ENCODE results near the gene EFCAB6.
"Not testable (repeated sequence)": the region's sequence is repeated elsewhere in the genome, so short reads cannot be mapped to it uniquely, and the experiment has no call there.

EFCAB6 gene

DNA sequence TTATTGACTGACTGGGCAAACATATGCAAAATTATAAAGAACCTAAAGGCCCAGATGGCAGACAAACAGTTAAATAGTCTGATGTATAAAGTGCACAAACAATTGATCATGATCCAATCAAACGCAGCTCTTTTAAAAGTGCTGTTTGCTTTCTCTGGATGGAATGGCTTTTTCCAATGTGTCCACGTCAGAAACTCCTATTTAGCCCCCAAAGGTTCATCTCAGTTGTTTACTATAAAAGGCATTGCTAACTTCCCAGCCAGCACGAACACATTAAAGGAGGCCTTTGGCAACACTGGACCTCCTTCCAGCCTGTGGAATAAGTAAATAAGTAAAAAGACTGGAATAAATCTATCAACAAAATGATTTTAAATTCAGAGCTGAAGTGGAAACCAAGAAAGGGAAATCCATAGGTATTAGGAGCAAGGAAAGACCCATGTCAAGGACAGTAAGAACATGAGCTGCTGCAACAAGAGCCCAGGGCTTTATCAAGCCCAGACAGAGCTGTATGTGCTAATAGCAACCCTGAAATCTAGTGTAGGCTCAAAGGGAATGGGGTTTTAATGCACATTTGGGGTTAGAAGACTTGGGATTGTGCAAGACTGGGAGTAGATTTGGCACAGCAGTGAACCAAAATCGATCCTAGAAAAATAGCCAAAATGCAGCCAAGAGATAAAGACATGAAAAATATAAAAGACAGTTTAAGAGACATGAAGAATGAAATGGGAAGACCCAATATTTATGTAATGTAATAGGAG, 105.4 kb downstream of the EFCAB6 start:
- no peak for DNase-seq (ENCODE audit: low spot score)

GRCh38 chr22:43706151-43706550, 106.0 kb downstream of the EFCAB6 start:
- no peak for DNase-seq (ENCODE audit: low spot score)

GRCh38 chr22:43704051-43704450, 108.1 kb downstream of the EFCAB6 start:
- DNase-seq (ENCODE audit: low spot score), result no peak

DNA sequence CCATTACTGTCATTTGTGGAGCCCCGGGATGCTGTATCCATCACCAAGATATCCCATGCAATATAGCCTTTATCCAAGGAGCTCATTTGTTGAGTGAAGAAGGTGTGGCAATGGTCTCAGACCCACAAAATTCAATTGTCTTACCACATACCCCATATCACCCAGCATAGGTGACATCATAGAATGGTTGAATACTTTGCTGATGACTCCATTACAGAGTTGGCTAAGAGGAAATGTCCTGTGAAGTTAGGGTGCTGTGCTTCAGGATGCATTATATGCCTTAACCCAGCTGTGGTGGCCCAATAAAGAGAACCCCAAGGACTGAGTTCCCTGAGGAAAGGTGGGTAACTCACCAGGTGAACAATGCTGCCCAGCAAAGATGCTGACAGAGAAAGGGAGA, 113.7 kb downstream of the EFCAB6 start:
- no peak for DNase-seq (ENCODE audit: low spot score)

DNA sequence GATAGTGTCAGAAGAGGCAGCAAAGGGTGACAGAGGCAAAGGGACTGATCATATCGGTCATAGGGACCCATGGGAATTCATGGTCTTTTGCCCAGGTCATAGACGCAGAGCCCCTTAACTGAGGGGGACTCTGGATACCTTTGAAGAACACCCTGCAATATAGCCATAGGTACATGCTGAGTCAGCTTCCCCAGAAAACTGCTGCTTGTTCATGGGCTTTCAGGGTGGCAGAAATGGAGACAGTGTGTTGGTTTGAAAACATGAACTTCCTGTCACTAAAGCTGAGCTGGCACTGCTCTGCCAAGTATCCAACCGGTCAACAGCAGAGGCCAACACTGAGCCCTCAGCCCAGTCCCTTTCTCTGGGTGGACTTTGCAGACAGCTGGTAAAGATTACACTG, 114.2 kb downstream of the EFCAB6 start:
- no peak for DNase-seq (ENCODE audit: low spot score)

DNA sequence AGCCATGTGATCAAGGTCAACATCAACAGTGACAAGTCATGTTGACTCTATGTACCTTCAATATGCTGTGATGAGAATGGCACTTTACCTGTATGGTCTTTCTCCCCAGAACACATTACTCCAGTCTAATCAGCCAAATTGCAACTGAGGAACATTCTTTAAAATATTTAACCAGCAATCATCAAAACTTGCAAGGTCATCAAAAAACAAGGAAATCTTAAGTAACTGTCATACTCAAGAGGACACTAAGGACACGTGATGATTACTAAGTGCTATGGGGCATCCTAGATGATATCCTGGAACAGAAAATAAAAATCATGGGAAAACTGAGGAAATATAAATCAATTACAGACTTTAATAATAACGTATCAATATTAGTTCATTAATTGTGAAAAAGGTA, 118.9 kb downstream of the EFCAB6 start:
- no peak for DNase-seq (ENCODE audit: low spot score)

DNA sequence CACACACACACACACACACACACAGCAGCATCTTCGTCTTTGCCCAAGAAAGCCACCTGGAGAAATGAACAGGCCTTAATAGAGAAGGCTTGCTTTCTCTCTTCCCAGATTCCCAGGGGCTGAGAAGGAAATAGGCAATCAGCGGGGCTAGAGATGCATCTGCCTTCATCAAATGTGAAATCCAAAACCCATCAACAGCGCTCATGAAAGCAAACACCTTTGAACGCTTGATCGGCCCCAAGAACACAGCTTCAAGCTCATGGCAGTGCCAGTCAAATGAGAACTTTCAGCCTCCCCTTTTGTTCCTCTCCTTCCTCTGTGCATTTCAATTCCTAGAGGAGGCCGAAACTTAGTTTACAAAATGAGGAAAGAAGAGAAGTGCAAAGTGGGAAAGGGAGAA, 122.7 kb downstream of the EFCAB6 start:
- no peak for DNase-seq (ENCODE audit: low spot score)

GRCh38 chr22:43682851-43683250, 129.3 kb downstream of the EFCAB6 start:
- no peak for DNase-seq (ENCODE audit: low spot score)

DNA sequence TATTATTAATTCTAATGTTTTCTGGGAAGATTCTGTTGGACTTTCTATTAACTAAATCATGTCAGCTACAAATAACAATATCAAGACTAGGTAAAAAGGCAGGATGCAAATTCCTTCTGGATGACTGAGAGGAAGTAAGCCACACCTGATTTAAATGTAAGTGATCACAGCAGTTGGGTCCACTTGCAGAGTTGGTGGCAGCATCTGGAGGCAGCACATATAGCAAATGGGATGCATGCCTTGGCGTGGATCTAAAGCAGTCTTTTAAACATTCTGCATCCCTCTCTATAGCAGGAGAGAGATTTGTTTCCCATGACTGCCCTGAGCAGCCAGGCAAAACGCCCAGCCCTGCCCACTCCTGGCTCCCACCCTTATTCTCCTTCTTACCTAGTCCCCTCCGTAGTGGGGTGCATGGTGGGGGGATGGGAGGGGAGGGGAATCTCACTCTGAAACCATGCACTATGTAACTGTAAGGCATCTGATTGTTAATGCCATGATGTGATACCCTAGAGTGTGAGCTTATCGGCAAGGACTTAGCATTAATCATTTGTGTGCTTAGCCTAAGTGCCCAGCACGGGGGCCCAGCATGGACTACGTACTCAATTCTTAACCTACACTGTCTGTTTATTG, 130.3 kb downstream of the EFCAB6 start:
- DNase-seq (ENCODE audit: low spot score), result no peak

DNA sequence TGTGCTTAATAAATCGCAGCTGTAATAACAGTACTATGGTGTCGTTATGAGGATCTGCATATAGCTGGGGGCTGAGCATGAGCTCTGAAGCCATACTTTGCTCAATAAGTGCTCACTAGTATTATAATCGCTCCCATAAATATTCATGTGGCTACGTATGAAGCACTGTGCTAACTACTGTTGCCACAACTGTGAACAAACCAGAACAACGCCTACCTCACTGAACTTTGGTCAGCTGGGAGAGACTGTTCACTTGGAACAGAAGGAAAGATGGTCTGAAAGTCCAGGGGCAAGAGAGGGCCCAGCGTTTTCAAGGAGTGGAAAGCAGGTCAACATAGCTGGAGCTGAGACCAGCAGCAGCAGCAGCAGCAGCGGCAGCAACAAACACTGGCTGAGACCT, 141.6 kb downstream of the EFCAB6 start:
- DNase-seq (ENCODE audit: low spot score), result no peak

- DNase-seq (ENCODE audit: low spot score), result no peak
Observed at GRCh38 chr22:43669190-43669589, 142.9 kb downstream of the EFCAB6 start.

- no peak for DNase-seq (ENCODE audit: low spot score)
Observed at GRCh38 chr22:43667656-43668055, 144.4 kb downstream of the EFCAB6 start.

- DNase-seq (ENCODE audit: low spot score), result no peak
Observed at GRCh38 chr22:43666457-43666856, 145.6 kb downstream of the EFCAB6 start.

GRCh38 chr22:43658823-43659222, 153.3 kb downstream of the EFCAB6 start:
- DNase-seq (ENCODE audit: low spot score), result no peak

DNA sequence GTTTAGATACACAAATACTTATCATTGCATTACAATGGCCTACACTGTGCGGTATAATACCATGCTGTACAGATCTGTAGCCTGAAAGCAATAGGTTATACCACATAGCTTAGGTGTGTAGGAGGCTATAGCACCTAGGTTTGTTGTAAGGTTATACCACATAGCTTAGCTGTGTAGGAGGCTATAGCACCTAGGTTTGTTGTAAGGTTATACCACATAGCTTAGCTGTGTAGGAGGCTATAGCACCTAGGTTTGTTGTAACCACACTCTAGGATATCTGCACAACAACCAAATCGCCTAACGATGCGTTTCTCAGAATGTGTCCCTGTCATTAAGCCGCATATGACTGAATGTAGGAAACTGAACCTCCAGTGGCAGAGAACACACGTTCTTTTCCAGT, 155.5 kb downstream of the EFCAB6 start:
- DNase-seq (ENCODE audit: low spot score), result not testable (repeated sequence)

DNA sequence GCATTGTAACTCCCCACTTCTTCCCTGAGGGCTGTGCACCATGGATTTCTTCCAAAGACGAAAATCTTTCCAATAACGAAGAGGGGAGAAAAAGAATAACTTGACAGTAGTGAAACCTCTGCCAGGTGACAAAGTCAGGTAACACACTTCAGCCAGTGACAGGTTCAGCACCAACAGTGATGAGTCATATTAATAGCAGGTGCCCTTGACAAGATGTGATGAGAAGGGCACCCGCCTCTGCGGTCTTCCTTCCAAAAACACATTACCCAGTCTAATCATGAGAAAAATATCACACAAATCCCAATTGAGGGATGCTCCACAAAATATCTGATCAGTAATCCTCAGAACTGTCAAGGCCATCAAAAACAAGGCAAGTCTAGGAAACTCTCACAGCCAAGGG, 157.8 kb downstream of the EFCAB6 start:
- DNase-seq (ENCODE audit: low spot score), result no peak

DNA sequence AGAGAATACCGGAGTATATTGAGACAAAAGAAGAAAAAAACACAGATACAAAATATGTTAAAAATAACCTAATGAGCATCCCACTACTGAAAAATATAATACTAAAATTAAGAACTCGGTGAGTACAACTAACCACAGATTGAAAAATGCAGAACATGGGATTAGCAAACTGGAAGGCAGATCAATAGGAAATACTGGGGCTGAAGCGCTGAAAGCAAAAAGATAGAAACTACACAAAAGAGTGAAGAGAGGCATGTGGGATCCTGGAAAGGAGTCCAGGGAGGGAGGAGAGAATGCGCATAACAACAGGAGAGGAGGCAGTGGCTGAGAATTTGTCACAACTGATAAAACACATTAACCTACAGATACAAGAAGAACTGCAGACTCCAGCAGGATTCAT, 159.3 kb downstream of the EFCAB6 start:
- DNase-seq (ENCODE audit: low spot score), result no peak

GRCh38 chr22:43643387-43643786, 168.7 kb downstream of the EFCAB6 start:
- DNase-seq (ENCODE audit: low spot score), result no peak

- no peak for DNase-seq (ENCODE audit: low spot score)
Observed at GRCh38 chr22:43642319-43643206, 169.5 kb downstream of the EFCAB6 start.

GRCh38 chr22:43639228-43639948, 172.7 kb downstream of the EFCAB6 start:
- no peak for DNase-seq (ENCODE audit: low spot score)

- no peak for DNase-seq (ENCODE audit: low spot score)
Observed at GRCh38 chr22:43637275-43638260, 174.5 kb downstream of the EFCAB6 start.
